SHP77 (cell line): ENCODE measurements around the gene PWWP2B.

Experiments
- DNase-seq, 2 experiments: peaks; one replicate each; lab custom pipeline; 2025; lab: John Stamatoyannopoulos, UW

The PWWP2B gene

GRCh38 chr10:132447446-132448247 lies 50.6 kb downstream of the PWWP2B start:
- DNase-seq: no peak

DNA sequence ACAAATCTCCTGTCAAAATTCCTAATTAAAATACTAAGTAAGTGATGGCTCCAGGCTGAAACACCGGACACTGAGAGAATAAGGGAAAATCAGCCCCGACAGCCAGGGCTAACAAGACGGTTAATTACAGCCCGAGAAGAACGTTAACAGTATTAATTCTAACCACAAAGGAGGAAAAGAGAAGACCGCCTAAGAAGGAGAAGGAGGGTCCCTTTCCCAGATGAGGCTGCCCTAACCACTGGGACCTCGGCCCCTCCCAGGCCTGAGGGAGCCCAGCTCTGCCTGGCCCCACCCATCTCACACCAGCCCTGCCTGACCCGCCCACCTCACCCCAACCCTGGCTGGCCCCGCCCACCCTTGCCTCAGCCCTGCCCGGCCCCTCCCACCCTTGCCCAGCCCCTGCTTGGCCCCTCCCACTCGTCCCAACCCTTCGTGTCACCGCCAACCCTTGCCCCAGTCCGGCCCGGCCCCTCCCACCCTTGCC lies 51.3 kb downstream of the PWWP2B start:
- DNase-seq: peak in 1 of 2 experiments; percentile 31

- no peak for DNase-seq
Measured at GRCh38 chr10:132449051-132449810, 52.2 kb downstream of the PWWP2B start.

- DNase-seq: no peak
Measured at GRCh38 chr10:132449811-132450181, 52.8 kb downstream of the PWWP2B start.

DNA sequence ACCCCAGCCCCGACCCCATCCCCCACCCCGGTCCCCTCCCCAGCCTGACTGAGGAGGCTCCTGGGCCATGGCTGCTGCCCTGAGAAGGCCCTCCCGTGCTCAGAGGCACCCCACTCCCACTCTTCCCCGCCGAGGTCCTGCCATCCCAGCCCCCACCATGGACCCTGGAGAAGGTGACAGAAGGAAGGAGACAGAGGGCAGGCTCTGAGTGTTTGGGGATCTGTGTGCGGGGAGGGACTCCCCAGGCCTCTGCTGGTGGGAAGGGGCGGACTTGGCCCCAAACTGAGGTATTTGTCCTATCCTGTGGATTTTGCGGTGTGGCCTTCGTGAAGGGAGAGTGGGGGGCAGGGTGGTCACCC lies 53.4 kb downstream of the PWWP2B start:
- DNase-seq: no peak

GRCh38 chr10:132450825-132451505 lies 54.0 kb downstream of the PWWP2B start:
- DNase-seq: no peak

- DNase-seq: peak in 1 of 2 experiments; percentile 31
Measured at GRCh38 chr10:132451506-132452215, 54.7 kb downstream of the PWWP2B start.

DNA sequence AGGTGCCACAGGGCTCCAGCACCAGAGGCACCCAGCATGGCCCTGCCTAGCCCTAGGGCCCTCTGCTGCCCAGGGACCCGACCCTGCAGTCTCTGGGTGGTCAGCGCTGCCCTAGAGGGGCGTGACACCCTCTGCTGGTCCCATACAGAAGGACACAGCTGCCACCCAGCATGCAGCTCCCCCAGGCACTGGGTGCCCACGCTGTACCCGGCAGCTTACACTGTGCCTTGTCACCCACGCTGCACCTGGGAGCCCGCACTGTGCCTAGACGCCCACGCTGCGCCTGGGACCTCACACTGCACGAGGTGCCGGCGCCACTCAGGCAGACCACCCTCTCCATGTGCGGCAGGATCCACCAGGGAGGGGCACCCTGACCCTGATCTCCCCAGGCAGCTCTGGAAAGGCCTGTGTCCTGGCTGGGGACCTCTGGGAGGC lies 55.2 kb downstream of the PWWP2B start:
- DNase-seq: peak in 1 of 2 experiments; percentile 19

DNA sequence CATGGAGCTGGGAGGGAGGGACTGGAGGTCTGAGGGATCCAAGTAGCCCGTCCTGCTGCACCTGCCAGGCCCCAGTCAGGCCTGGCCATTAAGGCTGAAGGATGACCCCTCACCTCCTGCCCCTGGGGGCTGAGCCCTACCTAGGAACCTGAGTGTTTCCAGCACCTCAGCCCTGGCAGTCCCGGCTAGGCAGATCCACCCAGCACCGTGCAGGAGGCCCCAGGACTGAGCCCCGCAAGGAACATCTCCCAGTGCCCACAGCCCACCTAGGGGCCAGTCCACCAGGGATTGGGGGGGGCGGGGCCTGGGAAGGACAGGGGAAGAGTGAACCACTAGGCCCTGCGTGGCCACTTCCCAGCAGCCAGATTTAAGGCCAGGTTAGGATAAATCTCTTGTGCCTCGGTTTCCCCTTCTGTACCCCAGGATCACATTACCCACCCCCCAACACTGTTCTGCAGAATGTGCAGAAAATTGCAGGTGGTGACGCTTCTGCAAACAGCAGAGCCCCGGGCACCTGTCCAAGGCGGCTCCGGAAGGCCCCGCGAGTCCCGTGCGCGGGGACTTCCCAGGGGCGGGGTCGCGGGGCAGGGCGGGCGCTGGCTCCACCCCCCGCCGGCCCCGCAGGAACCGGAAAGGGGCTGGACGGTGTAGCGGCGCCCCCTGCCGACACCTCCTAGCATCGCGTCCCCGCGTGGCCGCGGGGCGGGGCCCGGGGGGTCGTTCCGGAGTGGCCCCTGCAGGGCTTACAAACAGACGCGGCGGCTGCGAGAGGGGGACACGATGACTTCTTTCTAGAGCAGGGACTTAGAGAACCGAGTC lies 55.9 kb downstream of the PWWP2B start:
- peak; percentile 71 to 78 for DNase-seq

DNA sequence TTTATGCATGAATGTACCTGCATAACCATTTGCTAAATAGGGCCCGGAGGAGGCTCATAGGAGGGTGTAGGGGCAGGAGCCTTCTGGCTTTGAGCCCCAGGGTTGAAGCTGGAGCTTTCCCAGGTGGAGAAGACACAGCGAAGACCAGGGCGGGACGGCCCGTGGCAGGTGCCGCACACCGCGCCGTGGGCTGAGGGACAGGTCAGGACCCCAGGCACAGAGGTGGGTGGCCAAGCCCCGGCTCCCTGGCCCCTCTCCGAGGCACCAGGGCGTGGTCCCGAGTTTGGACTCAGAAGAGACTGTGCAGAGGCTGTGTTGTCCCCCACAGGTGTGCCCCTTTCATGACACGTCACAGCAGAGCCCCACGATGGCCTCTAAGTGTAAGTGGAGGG lies 56.5 kb downstream of the PWWP2B start:
- no peak for DNase-seq

- DNase-seq: no peak
Measured at GRCh38 chr10:132454296-132455198, 57.5 kb downstream of the PWWP2B start.

DNA sequence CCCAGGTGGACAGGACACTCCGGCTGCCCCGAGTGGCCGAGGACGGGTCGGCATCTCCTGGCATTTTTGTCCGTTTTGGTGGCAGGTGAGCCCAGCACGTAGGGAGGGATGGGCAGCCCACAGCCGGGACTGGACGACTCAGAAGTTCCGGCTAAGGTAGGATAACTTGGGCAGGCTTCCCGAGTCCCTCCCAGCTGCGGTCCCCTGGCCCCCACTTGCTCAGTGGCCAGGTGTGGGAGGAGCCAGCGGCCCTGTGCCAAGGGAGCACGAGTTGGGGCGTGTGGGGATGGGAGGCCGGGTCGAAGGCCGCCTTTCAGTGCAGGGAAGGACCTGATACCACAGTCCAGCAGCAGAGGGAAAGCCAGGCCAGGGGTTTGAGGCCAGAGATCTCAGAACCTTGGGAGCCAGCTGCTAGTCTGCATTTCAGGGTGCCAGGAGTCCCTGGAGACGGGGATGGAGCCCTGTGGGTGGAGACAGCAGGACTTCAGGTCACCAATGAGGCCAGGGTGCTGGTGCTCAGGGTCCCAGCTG lies 58.5 kb downstream of the PWWP2B start:
- no peak for DNase-seq

GRCh38 chr10:132455986-132456847 lies 59.2 kb downstream of the PWWP2B start:
- DNase-seq: no peak

DNA sequence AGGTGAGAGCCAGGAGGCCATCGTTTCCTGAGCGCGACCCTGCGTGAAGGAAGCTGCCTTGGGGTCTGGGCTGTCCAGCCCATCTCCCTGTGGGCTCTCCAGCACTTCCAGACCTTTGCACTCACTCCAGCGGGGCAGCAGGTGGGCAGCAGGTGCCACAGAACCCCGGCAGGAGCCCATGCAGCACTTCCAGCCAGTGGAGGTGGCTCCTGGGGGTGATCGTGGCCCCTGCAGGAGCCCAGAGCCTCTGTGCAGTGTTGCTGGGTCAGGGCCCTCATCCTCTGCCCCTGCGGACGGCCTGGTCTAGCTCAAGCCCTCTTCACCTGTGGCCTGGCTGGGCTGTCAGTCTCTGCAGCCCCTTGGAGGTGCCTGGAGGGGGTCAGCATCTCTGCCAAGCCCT lies 59.9 kb downstream of the PWWP2B start:
- DNase-seq: no peak

- DNase-seq: peak; percentile 25 to 50
Measured at GRCh38 chr10:132457328-132458070, 60.5 kb downstream of the PWWP2B start.

DNA sequence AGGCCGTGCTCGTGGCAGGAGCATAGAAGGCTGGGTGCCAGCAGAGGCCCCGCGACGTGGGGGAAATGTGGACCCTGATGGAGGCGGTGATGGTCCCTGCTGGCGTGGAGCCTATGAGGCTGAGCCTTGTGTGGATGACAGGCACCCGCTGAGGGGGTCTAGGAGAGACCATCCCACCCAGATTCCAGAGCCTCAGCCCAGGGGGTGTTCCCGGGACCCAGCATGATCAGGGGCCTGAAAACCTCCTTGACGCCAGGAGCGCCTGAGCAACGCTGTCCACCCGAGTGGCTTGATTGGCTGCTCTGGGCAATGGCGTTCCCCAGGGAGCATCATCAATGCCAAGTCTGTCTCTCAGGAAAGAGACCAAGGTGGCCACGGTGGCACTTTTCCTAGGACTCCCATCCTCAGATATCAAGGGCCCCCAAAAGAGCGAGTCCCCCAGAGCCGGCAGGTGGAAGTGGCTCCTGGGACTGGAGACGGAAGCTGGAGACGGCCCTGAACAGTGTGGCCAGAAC lies 61.1 kb downstream of the PWWP2B start:
- DNase-seq: no peak

- peak; percentile 17 to 18 for DNase-seq
Measured at GRCh38 chr10:132458586-132459300, 61.7 kb downstream of the PWWP2B start.
